Measurements from ENCODE around the gene CPZ. TPM values are rescaled to one million over a fixed set of nuclear protein-coding genes. Genes with fewer than 3 reads are reported as not detected.

CPZ gene
- total RNA-seq, 1 experiment from 2014 or later, result not detected

DNA sequence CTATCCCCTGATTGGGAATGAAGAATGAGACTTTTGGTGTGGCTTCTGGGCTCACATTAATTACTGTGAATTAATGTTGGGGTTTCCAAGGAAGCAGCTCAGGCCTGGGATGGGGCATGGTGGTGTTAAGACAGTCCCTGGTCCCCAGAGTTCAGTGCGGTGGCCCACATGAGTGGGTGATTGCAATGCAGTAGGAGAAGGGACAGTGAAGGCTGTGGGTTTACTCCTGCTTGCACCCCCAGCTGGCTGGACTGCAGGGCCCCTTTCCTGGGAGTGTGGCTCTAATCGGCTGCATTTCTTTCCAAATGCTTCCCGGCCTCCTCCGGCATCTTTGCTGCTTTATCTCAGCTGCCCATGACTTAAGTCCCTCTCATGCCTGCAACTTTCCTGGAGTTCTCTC, 40.5 kb upstream of the CPZ start:
- Mint-ChIP-seq H3K4me1 (ENCODE audit: low read depth, unreplicated experiment) (peaks cover 9% of the 10 kb centered on the region), H3K9me3 (ENCODE audit: low read depth, unreplicated experiment) (no peaks in the 10 kb centered on the region), H3K27me3 (ENCODE audit: unreplicated experiment) (peaks cover 14% of the 10 kb centered on the region), H3K36me3 (ENCODE audit: insufficient read depth, unreplicated experiment) (no peaks in the 10 kb centered on the region), H3K27ac (ENCODE audit: unreplicated experiment) (no peak overlapping the region), H3K4me3 (ENCODE audit: low read depth, unreplicated experiment) (no peak overlapping the region)
- CTCF ChIA-PET, result no interaction called here
- no TSS peak for BruUV-seq (replicated peaks)
- no peak for TF ChIP-seq CTCF (IDR thresholded peaks at IDR 0.05; ENCODE audit: unreplicated experiment)
- intact Hi-C loops (cut with micrococcal nuclease; ENCODE audit: unreplicated experiment), result no loop called here
- no peak for DNase-seq

GRCh38 chr4:8552581-8553205, 39.9 kb upstream of the CPZ start:
- Mint-ChIP-seq H3K27ac (ENCODE audit: unreplicated experiment) (no peak overlapping the region), H3K4me3 (ENCODE audit: low read depth, unreplicated experiment) (no peak overlapping the region), H3K4me1 (ENCODE audit: low read depth, unreplicated experiment) (peaks cover 2% of the 10 kb centered on the region), H3K27me3 (ENCODE audit: unreplicated experiment) (peaks cover 14% of the 10 kb centered on the region), H3K36me3 (ENCODE audit: insufficient read depth, unreplicated experiment) (no peaks in the 10 kb centered on the region), H3K9me3 (ENCODE audit: low read depth, unreplicated experiment) (no peaks in the 10 kb centered on the region)
- CTCF ChIA-PET, result no interaction called here
- no peak for TF ChIP-seq CTCF (IDR thresholded peaks at IDR 0.05; ENCODE audit: unreplicated experiment)
- DNase-seq, result no peak
- intact Hi-C loops (cut with micrococcal nuclease; ENCODE audit: unreplicated experiment), result no loop called here
- no TSS peak for BruUV-seq (replicated peaks)

DNA sequence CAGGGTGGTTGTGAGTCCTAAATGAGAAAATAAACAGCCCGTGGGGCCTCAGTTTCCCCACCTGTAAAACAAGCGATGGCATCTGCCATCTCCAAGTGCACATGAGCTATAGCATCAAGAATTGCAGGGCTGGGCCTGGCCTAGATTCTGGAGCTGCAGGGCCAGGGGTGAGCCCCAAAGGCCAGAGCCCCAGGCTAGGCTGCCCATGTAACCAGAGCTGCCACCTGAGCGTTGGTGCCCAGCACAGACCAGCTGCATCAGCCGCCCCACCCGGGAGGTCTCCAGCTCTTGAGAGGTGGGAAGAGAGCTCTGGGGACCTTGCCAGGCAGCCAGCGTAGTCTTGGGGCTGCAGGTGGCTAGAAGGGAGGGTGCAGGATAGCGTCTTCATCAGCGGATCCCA, 39.3 kb upstream of the CPZ start:
- H3K36me3 Mint-ChIP-seq (ENCODE audit: insufficient read depth, unreplicated experiment), result no peaks in the 10 kb centered on the region
- CTCF ChIA-PET, result no interaction called here

GRCh38 chr4:8553991-8554405, 38.6 kb upstream of the CPZ start:
- DNase-seq, result no peak
- Mint-ChIP-seq H3K4me3 (ENCODE audit: low read depth, unreplicated experiment) (no peak overlapping the region), H3K27ac (ENCODE audit: unreplicated experiment) (no peak overlapping the region), H3K9me3 (ENCODE audit: low read depth, unreplicated experiment) (no peaks in the 10 kb centered on the region), H3K36me3 (ENCODE audit: insufficient read depth, unreplicated experiment) (no peaks in the 10 kb centered on the region), H3K4me1 (ENCODE audit: low read depth, unreplicated experiment) (no peaks in the 10 kb centered on the region), H3K27me3 (ENCODE audit: unreplicated experiment) (peaks cover 14% of the 10 kb centered on the region)
- TF ChIP-seq CTCF (IDR thresholded peaks at IDR 0.05; ENCODE audit: unreplicated experiment), result no peak
- CTCF ChIA-PET, result no interaction called here
- intact Hi-C loops (cut with micrococcal nuclease; ENCODE audit: unreplicated experiment), result no loop called here
- no TSS peak for BruUV-seq (replicated peaks)

More for the DNA sequence above, 39.3 kb upstream of the CPZ start:
- no peak for DNase-seq
- no peaks in the 10 kb centered on the region for H3K9me3 Mint-ChIP-seq (ENCODE audit: low read depth, unreplicated experiment)
- intact Hi-C loops (cut with micrococcal nuclease; ENCODE audit: unreplicated experiment), result no loop called here
- H3K27ac Mint-ChIP-seq (ENCODE audit: unreplicated experiment), result no peak overlapping the region
- no TSS peak for BruUV-seq (replicated peaks)
- peaks cover 14% of the 10 kb centered on the region for H3K27me3 Mint-ChIP-seq (ENCODE audit: unreplicated experiment)
- TF ChIP-seq CTCF (IDR thresholded peaks at IDR 0.05; ENCODE audit: unreplicated experiment), result no peak
- H3K4me1 Mint-ChIP-seq (ENCODE audit: low read depth, unreplicated experiment), result no peaks in the 10 kb centered on the region
- H3K4me3 Mint-ChIP-seq (ENCODE audit: low read depth, unreplicated experiment), result no peak overlapping the region

All from Calu3 (cell line).